HepG2 (cell line): Measurements from ENCODE around the gene PRR35. TPM values are rescaled to one million over a fixed set of nuclear protein-coding genes. Genes with fewer than 3 reads are reported as not detected.

Source experiments
- ATRX ChIP-seq: sonication (generic); formaldehyde crosslinking; IDR thresholded peaks from 2 replicates; pipeline ENCODE4 v1.4.0; 2020; ENCODE audit warnings: missing genetic modification reagents, borderline replicate concordance
- KLF16 ChIP-seq, 2 experiments: sonication (generic) in 1 of 2; formaldehyde crosslinking in 1 of 2; IDR thresholded peaks; 2 replicates each; pipeline versions ENCODE4 v1.6.1 to v1.8.0; 2016 to 2023; ENCODE audit warnings: missing genetic modification reagents in 2 of 2, missing compliant biosample characterization in 1 of 2
- NFKB2 ChIP-seq: sonication (generic); formaldehyde crosslinking; IDR thresholded peaks from 2 replicates; pipeline ENCODE4 v1.4.0; 2020; ENCODE audit warnings: missing genetic modification reagents, borderline replicate concordance
- RARA ChIP-seq: IDR thresholded peaks from 2 replicates; pipeline ENCODE4 v1.6.1; 2016; ENCODE audit warnings: missing genetic modification reagents, missing compliant biosample characterization
- SYNCRIP ChIP-seq: fragments of 200-400 bp; formaldehyde crosslinking; IDR thresholded peaks from 2 replicates; pipeline ENCODE4 v1.6.1; 2018; ENCODE audit warnings: mild to moderate bottlenecking, low read depth, low read length; ENCODE audit not compliant: insufficient read depth
- UBTF ChIP-seq: sonication (generic); formaldehyde crosslinking; IDR thresholded peaks from 2 replicates; pipeline ENCODE4 v1.4.0; 2020; ENCODE audit warnings: mild to moderate bottlenecking, missing genetic modification reagents
- ZBTB37 ChIP-seq: sonication (generic); formaldehyde crosslinking; IDR thresholded peaks from 2 replicates; pipeline ENCODE4 v1.4.0; 2020; ENCODE audit warnings: mild to moderate bottlenecking, missing genetic modification reagents
- ZFP37 ChIP-seq: sonication (generic); formaldehyde crosslinking; IDR thresholded peaks from 2 replicates; pipeline ENCODE4 v1.4.0; 2020; ENCODE audit warnings: missing genetic modification reagents, borderline replicate concordance
- ZSCAN20 ChIP-seq: sonication (generic); formaldehyde crosslinking; IDR thresholded peaks from 2 replicates; pipeline ENCODE4 v1.4.0; 2020; ENCODE audit warnings: missing genetic modification reagents, mild to moderate bottlenecking, borderline replicate concordance
- polyA plus RNA-seq, 8 experiments: library from polyadenylated mRNA; depleted of rRNA in 3 of 8; stranded (reverse) in 7 of 8; unstranded in 1 of 8; fragments of >200 nt; fragmentation: Illumina TruSeq in 4 of 8; extraction: Trizol in 4 of 8; gene quantifications; 2 replicates each; pipeline versions ENCODE4 v1.2.1 to v1.2.3, GENCODE V29; 2011 to 2016; ENCODE audit warnings: low read depth in 4 of 8, missing spikeins in 1 of 8, mixed read lengths in 1 of 8; ENCODE audit not compliant: insufficient read depth in 1 of 8
- total RNA-seq, 5 experiments: library from RNA; depleted of rRNA; stranded (reverse); fragments of >200 nt; fragmentation: Illumina TruSeq; extraction: Trizol; gene quantifications; 2 replicates each; pipeline ENCODE4 v1.2.3, GENCODE V29; 2016; ENCODE audit warnings: low read depth in 1 of 5
- TF ChIP-seq, protein P1 (sequence below): sonication (generic); formaldehyde crosslinking; IDR thresholded peaks from 2 replicates; pipeline ENCODE4 v1.4.0; 2020; ENCODE audit warnings: mild to moderate bottlenecking, missing genetic modification reagents, borderline replicate concordance
- TF ChIP-seq, protein P2 (sequence below), 2 experiments: sonication (generic) in 1 of 2; formaldehyde crosslinking in 1 of 2; IDR thresholded peaks; 2 replicates each; pipeline versions ENCODE4 v1.6.1 to v1.9.0; 2014 to 2022; ENCODE audit warnings: antibody characterized with exemption in 1 of 2, borderline replicate concordance in 1 of 2, inconsistent platforms in 1 of 2, low read depth in 1 of 2, missing genetic modification reagents in 1 of 2
- TF ChIP-seq, protein P3 (sequence below): sonication (generic); formaldehyde crosslinking; IDR thresholded peaks from 2 replicates; pipeline ENCODE4 v1.8.1; 2022; ENCODE audit warnings: low read depth, mild to moderate bottlenecking, missing genetic modification reagents

PRR35 gene
- total and polyA plus RNA-seq, 2 of the 13 experiments (the other 11 are each of a cell fraction or from before 2014, with no cell fraction given) = 0.07 to 0.16 TPM

- TF ChIP-seq UBTF (CRISPR knock-in tag) (peak; percentile 40), NFKB2 (CRISPR knock-in tag) (peak; percentile 49; the same call in 1 of the 2 replicates), RARA (CRISPR knock-in tag) (peak; percentile 18; the same call in 1 of the 2 replicates), ZSCAN20 (CRISPR knock-in tag) (no peak), ATRX (CRISPR knock-in tag) (no peak), SYNCRIP (no peak), KLF16 (CRISPR knock-in tag; IDR thresholded peaks at IDR 0.05) (peak in 1 of 2 experiments; percentile 80; a peak in 2 of 4 replicates), ZBTB37 (CRISPR knock-in tag) (no peak), ZFP37 (CRISPR knock-in tag) (peak; percentile 38; the same call in 1 of the 2 replicates)
- TF ChIP-seq, protein P1, sequence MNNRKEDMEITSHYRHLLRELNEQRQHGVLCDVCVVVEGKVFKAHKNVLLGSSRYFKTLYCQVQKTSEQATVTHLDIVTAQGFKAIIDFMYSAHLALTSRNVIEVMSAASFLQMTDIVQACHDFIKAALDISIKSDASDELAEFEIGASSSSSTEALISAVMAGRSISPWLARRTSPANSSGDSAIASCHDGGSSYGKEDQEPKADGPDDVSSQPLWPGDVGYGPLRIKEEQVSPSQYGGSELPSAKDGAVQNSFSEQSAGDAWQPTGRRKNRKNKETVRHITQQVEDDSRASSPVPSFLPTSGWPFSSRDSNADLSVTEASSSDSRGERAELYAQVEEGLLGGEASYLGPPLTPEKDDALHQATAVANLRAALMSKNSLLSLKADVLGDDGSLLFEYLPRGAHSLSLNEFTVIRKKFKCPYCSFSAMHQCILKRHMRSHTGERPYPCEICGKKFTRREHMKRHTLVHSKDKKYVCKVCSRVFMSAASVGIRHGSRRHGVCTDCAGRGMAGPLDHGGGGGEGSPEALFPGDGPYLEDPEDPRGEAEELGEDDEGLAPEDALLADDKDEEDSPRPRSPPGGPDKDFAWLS (CRISPR knock-in tag) = no peak
- TF ChIP-seq, protein P2, sequence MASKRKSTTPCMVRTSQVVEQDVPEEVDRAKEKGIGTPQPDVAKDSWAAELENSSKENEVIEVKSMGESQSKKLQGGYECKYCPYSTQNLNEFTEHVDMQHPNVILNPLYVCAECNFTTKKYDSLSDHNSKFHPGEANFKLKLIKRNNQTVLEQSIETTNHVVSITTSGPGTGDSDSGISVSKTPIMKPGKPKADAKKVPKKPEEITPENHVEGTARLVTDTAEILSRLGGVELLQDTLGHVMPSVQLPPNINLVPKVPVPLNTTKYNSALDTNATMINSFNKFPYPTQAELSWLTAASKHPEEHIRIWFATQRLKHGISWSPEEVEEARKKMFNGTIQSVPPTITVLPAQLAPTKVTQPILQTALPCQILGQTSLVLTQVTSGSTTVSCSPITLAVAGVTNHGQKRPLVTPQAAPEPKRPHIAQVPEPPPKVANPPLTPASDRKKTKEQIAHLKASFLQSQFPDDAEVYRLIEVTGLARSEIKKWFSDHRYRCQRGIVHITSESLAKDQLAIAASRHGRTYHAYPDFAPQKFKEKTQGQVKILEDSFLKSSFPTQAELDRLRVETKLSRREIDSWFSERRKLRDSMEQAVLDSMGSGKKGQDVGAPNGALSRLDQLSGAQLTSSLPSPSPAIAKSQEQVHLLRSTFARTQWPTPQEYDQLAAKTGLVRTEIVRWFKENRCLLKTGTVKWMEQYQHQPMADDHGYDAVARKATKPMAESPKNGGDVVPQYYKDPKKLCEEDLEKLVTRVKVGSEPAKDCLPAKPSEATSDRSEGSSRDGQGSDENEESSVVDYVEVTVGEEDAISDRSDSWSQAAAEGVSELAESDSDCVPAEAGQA (IDR thresholded peaks at IDR 0.05; ENCODE audit: low read depth) = no peak
- TF ChIP-seq, protein P2 (CRISPR knock-in tag; IDR thresholded peaks at IDR 0.05; ENCODE audit: borderline replicate concordance) = no peak
- TF ChIP-seq, protein P3, sequence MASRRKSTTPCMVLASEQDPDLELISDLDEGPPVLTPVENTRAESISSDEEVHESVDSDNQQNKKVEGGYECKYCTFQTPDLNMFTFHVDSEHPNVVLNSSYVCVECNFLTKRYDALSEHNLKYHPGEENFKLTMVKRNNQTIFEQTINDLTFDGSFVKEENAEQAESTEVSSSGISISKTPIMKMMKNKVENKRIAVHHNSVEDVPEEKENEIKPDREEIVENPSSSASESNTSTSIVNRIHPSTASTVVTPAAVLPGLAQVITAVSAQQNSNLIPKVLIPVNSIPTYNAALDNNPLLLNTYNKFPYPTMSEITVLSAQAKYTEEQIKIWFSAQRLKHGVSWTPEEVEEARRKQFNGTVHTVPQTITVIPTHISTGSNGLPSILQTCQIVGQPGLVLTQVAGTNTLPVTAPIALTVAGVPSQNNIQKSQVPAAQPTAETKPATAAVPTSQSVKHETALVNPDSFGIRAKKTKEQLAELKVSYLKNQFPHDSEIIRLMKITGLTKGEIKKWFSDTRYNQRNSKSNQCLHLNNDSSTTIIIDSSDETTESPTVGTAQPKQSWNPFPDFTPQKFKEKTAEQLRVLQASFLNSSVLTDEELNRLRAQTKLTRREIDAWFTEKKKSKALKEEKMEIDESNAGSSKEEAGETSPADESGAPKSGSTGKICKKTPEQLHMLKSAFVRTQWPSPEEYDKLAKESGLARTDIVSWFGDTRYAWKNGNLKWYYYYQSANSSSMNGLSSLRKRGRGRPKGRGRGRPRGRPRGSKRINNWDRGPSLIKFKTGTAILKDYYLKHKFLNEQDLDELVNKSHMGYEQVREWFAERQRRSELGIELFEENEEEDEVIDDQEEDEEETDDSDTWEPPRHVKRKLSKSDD (CRISPR knock-in tag) = 0 out of 2 replicates have a peak, but pooled peaks have one; percentile 38
These were observed 32.5 kb downstream of the PRR35 start (continued) for GRCh38 chr16:592518-593306.
